Thoracic aorta (tissue), 2 donors: Measurements from ENCODE around the gene SKIL. TPM values are rescaled to one million over a fixed set of nuclear protein-coding genes. Genes with fewer than 3 reads are reported as not detected.

Experiments used
- ATAC-seq: fragments of 150-250 bp; one replicate; pipeline ENCODE4 v1.8.0; 2017; ENCODE audit warnings: low read depth; ENCODE audit not compliant: insufficient number of reproducible peaks, low FRiP score
- DNase-seq: peaks from one replicate; pipeline ENCODE4 v3.0.0-alpha.2; 2020; ENCODE audit warnings: low spot score
- H3K27ac ChIP-seq, 2 donors: fragments of 200-600 bp; sonication (generic); 1 replicate in 1 of 2; 2 replicates in 1 of 2; pipeline ENCODE4 v1.5.1; 2016; ENCODE audit warnings: mild to moderate bottlenecking in 2 of 2, moderate library complexity in 2 of 2
- H3K27me3 ChIP-seq: fragments of 200-600 bp; sonication (generic); replicated peaks from 2 replicates; pipeline ENCODE4 v1.6.0; 2016; ENCODE audit warnings: mild to moderate bottlenecking; ENCODE audit not compliant: insufficient read depth
- H3K36me3 ChIP-seq: fragments of 200-600 bp; sonication (generic); one replicate; pipeline ENCODE4 v1.5.1; 2016
- H3K4me1 ChIP-seq, 2 donors: fragments of 200-600 bp; sonication (generic); 1 replicate in 1 of 2; 2 replicates in 1 of 2; pipeline versions ENCODE4 v1.5.1 to v1.6.0; 2016; ENCODE audit warnings: low read depth in 2 of 2, mild to moderate bottlenecking in 1 of 2; ENCODE audit not compliant: control insufficient read depth in 1 of 2
- H3K4me3 ChIP-seq: fragments of 200-600 bp; sonication (generic); 2 replicates; pipeline ENCODE4 v1.5.1; 2016; ENCODE audit warnings: mild to moderate bottlenecking
- H3K9me3 ChIP-seq: fragments of 200-600 bp; sonication (generic); 2 replicates; pipeline ENCODE4 v1.5.1; 2016
- CTCF ChIP-seq: fragments of 200-600 bp; sonication (generic); IDR thresholded peaks from one replicate; pipeline ENCODE4 v1.5.1; 2019; ENCODE audit warnings: antibody characterized with exemption
- total RNA-seq, 2 donors: library from RNA; depleted of rRNA; stranded (reverse); fragments of >200 nt; gene quantifications; one replicate each; pipeline versions ENCODE4 v1.1.0 to v1.2.3, GENCODE V29; 2016

Gene SKIL
- total RNA-seq, 2 donors from 2014 or later = 60.1 to 104 TPM

- no peak overlapping the region for H3K27ac ChIP-seq
- no peak overlapping the region for H3K4me3 ChIP-seq
- DNase-seq = no peak
- H3K4me1 ChIP-seq = no peaks in the 10 kb centered on the region
- no peaks in the 10 kb centered on the region for H3K36me3 ChIP-seq
- TF ChIP-seq CTCF = no peak
- ATAC-seq = no peak
- no peaks in the 10 kb centered on the region for H3K27me3 ChIP-seq
- H3K9me3 ChIP-seq = no peaks in the 10 kb centered on the region
Measured at GRCh38 chr3:170438836-170439235, 81.3 kb downstream of the SKIL start.

GRCh38 chr3:170440344-170440743 lies 82.8 kb downstream of the SKIL start:
- DNase-seq (no peak), ATAC-seq (no peak)
- no peak for TF ChIP-seq CTCF
- no peaks in the 10 kb centered on the region for H3K4me1 ChIP-seq
- H3K27me3 ChIP-seq = no peaks in the 10 kb centered on the region
- H3K27ac ChIP-seq = no peak overlapping the region
- H3K9me3 ChIP-seq = no peaks in the 10 kb centered on the region
- no peak overlapping the region for H3K4me3 ChIP-seq
- no peaks in the 10 kb centered on the region for H3K36me3 ChIP-seq

GRCh38 chr3:170441412-170441811 lies 83.9 kb downstream of the SKIL start:
- no peak overlapping the region for H3K4me3 ChIP-seq
- no peak overlapping the region for H3K27ac ChIP-seq
- no peaks in the 10 kb centered on the region for H3K27me3 ChIP-seq
- ATAC-seq (no peak), DNase-seq (no peak)
- H3K4me1 ChIP-seq = no peaks in the 10 kb centered on the region
- no peaks in the 10 kb centered on the region for H3K9me3 ChIP-seq
- no peaks in the 10 kb centered on the region for H3K36me3 ChIP-seq
- no peak for TF ChIP-seq CTCF

- Histone ChIP-seq H3K36me3 (no peaks in the 10 kb centered on the region), H3K27me3 (no peaks in the 10 kb centered on the region), H3K4me1 (no peaks in the 10 kb centered on the region), H3K27ac (no peak overlapping the region), H3K9me3 (no peaks in the 10 kb centered on the region), H3K4me3 (no peak overlapping the region)
- ATAC-seq (no peak), DNase-seq (no peak)
- TF ChIP-seq CTCF = no peak
Measured at GRCh38 chr3:170442947-170443346, 85.4 kb downstream of the SKIL start.

- H3K9me3 ChIP-seq = no peaks in the 10 kb centered on the region
- no peak for TF ChIP-seq CTCF
- H3K4me3 ChIP-seq = no peak overlapping the region
- ATAC-seq (no peak), DNase-seq (no peak)
- no peak overlapping the region for H3K27ac ChIP-seq
- H3K4me1 ChIP-seq = no peaks in the 10 kb centered on the region
- H3K27me3 ChIP-seq = no peaks in the 10 kb centered on the region
- H3K36me3 ChIP-seq = no peaks in the 10 kb centered on the region
Measured at GRCh38 chr3:170443457-170443856, 85.9 kb downstream of the SKIL start.

Other genes starting within 250 kb of the SKIL start
- gene PHC3, start 176.0 kb upstream of the SKIL start, total RNA-seq = 100 to 1,000 TPM in 1 of 2 donors, 10 to 100 TPM in 1; 78.0 to 123 TPM
- gene PRKCI, start 135.3 kb upstream of the SKIL start, total RNA-seq = 10 to 100 TPM; 22.5 to 52.9 TPM
- 1 to 10 TPM; 2.5 to 2.7 TPM for gene CLDN11, start 61.2 kb downstream of the SKIL start, total RNA-seq
- gene SLC7A14, start 228.4 kb downstream of the SKIL start, total RNA-seq = not detected